HepG2 (cell line): ENCODE measurements around the gene ARHGDIA. TPM values are rescaled to one million over a fixed set of nuclear protein-coding genes. Genes with fewer than 3 reads are reported as not detected.
A peak's percentile ranks its signal among the peaks of the same experiment; 100 is the strongest.

Experiments used
- CENPT ChIP-seq: sonication (generic); formaldehyde crosslinking; IDR thresholded peaks from 2 replicates; pipeline ENCODE4 v1.8.0; 2022; ENCODE audit warnings: low read depth, mild to moderate bottlenecking, moderate library complexity, missing genetic modification reagents
- KDM2A ChIP-seq: sonication (generic); formaldehyde crosslinking; IDR thresholded peaks from 2 replicates; pipeline ENCODE4 v1.4.0; 2020; ENCODE audit warnings: low read depth, missing genetic modification reagents, borderline replicate concordance
- NFE2L2 ChIP-seq: fragments of 150-350 bp; IDR thresholded peaks from 2 replicates; pipeline ENCODE4 v1.6.1; 2014; ENCODE audit warnings: low read length
- ONECUT2 ChIP-seq: sonication (generic); formaldehyde crosslinking; IDR thresholded peaks from 2 replicates; pipeline ENCODE4 v1.4.0; 2020; ENCODE audit warnings: missing genetic modification reagents
- PAF1 ChIP-seq: IDR thresholded peaks from 2 replicates; pipeline ENCODE4 v1.6.1; 2016; ENCODE audit warnings: missing genetic modification reagents, missing compliant biosample characterization
- POGK ChIP-seq: sonication (generic); formaldehyde crosslinking; conservative IDR thresholded peaks from 2 replicates; pipeline ENCODE4 v1.8.0; 2022; ENCODE audit warnings: mild to moderate bottlenecking, moderate library complexity, missing genetic modification reagents
- SRSF1 ChIP-seq: fragments of 200-400 bp; formaldehyde crosslinking; optimal IDR thresholded peaks from 2 replicates; pipeline ENCODE3; 2017; ENCODE audit warnings: mild to moderate bottlenecking, low read depth, low read length, moderate library complexity
- SYNCRIP ChIP-seq: fragments of 200-400 bp; formaldehyde crosslinking; IDR thresholded peaks from 2 replicates; pipeline ENCODE4 v1.6.1; 2018; ENCODE audit warnings: mild to moderate bottlenecking, low read depth, low read length; ENCODE audit not compliant: insufficient read depth
- ZIK1 ChIP-seq: sonication (generic); formaldehyde crosslinking; IDR thresholded peaks from 2 replicates; pipeline ENCODE4 v1.5.0; 2020; ENCODE audit warnings: mild to moderate bottlenecking, low read depth, missing genetic modification reagents, borderline replicate concordance
- ZNF253 ChIP-seq: sonication (generic); formaldehyde crosslinking; IDR thresholded peaks from 2 replicates; pipeline ENCODE4 v1.8.0; 2022; ENCODE audit warnings: mild to moderate bottlenecking, missing genetic modification reagents, borderline replicate concordance
- ZNF431 ChIP-seq: sonication (generic); formaldehyde crosslinking; IDR thresholded peaks from 2 replicates; pipeline ENCODE4 v1.9.0; 2022; ENCODE audit warnings: missing genetic modification reagents, low read depth, mild to moderate bottlenecking, borderline replicate concordance
- ZNF441 ChIP-seq: sonication (generic); formaldehyde crosslinking; IDR thresholded peaks from 2 replicates; pipeline ENCODE4 v1.7.0; 2021; ENCODE audit warnings: missing genetic modification reagents, borderline replicate concordance
- ZNF543 ChIP-seq: sonication (generic); formaldehyde crosslinking; IDR thresholded peaks from 2 replicates; pipeline ENCODE4 v1.4.0; 2020; ENCODE audit warnings: mild to moderate bottlenecking, missing genetic modification reagents
- ZNF558 ChIP-seq: sonication (generic); formaldehyde crosslinking; IDR thresholded peaks from 2 replicates; pipeline ENCODE4 v1.9.0; 2022; ENCODE audit warnings: mild to moderate bottlenecking, missing genetic modification reagents, borderline replicate concordance
- ZNF616 ChIP-seq: sonication (generic); formaldehyde crosslinking; IDR thresholded peaks from 2 replicates; pipeline ENCODE4 v1.5.0; 2020; ENCODE audit warnings: low read depth, mild to moderate bottlenecking, missing genetic modification reagents
- ZNF780A ChIP-seq: sonication (generic); formaldehyde crosslinking; IDR thresholded peaks from 2 replicates; pipeline ENCODE4 v1.8.0; 2022; ENCODE audit warnings: mild to moderate bottlenecking, missing genetic modification reagents, moderate library complexity
- ZNF792 ChIP-seq: IDR thresholded peaks from 2 replicates; pipeline ENCODE4 v1.6.1; 2016
- ZSCAN21 ChIP-seq: sonication (generic); formaldehyde crosslinking; IDR thresholded peaks from 2 replicates; pipeline ENCODE4 v1.8.0; 2022; ENCODE audit warnings: mild to moderate bottlenecking, missing genetic modification reagents, moderate library complexity, borderline replicate concordance
- ZSCAN22 ChIP-seq: sonication (generic); formaldehyde crosslinking; IDR thresholded peaks from 2 replicates; pipeline ENCODE4 v1.4.0; 2020; ENCODE audit warnings: mild to moderate bottlenecking, missing genetic modification reagents
- ZZZ3 ChIP-seq: sonication (generic); formaldehyde crosslinking; IDR thresholded peaks from 2 replicates; pipeline ENCODE4 v1.4.0; 2020; ENCODE audit warnings: missing genetic modification reagents, mild to moderate bottlenecking, borderline replicate concordance
- polyA plus RNA-seq, 8 experiments: library from polyadenylated mRNA; depleted of rRNA in 3 of 8; stranded (reverse) in 7 of 8; unstranded in 1 of 8; fragments of >200 nt; fragmentation: Illumina TruSeq in 4 of 8; extraction: Trizol in 4 of 8; gene quantifications; 2 replicates each; pipeline versions ENCODE4 v1.2.1 to v1.2.3, GENCODE V29; 2011 to 2016; ENCODE audit warnings: low read depth in 4 of 8, missing spikeins in 1 of 8, mixed read lengths in 1 of 8; ENCODE audit not compliant: insufficient read depth in 1 of 8
- total RNA-seq, 5 experiments: library from RNA; depleted of rRNA; stranded (reverse); fragments of >200 nt; fragmentation: Illumina TruSeq; extraction: Trizol; gene quantifications; 2 replicates each; pipeline ENCODE4 v1.2.3, GENCODE V29; 2016; ENCODE audit warnings: low read depth in 1 of 5
- TF ChIP-seq, protein P1 (sequence below): sonication (generic); formaldehyde crosslinking; IDR thresholded peaks from 2 replicates; pipeline ENCODE4 v1.4.0; 2020; ENCODE audit warnings: missing genetic modification reagents
- TF ChIP-seq, protein P2 (sequence below): sonication (generic); formaldehyde crosslinking; conservative IDR thresholded peaks from 2 replicates; pipeline ENCODE4 v1.8.0; 2022; ENCODE audit warnings: low read depth, missing genetic modification reagents
- TF ChIP-seq, protein P3 (sequence below): IDR thresholded peaks from 2 replicates; pipeline ENCODE4 v1.6.1; 2016; ENCODE audit warnings: mild to moderate bottlenecking, missing biosample characterization, missing genetic modification reagents

Gene ARHGDIA
- total and polyA plus RNA-seq, 2 of the 13 experiments (the other 11 are each of a cell fraction or from before 2014, with no cell fraction given) = 40.0 to 64.0 TPM

GRCh38 chr17:81917565-81918332, 46.6 kb upstream of the ARHGDIA start, which contains the start of gene SIRT7 (continued):
- no peak for TF ChIP-seq SRSF1
- no peak for TF ChIP-seq NFE2L2
- TF ChIP-seq ONECUT2 (CRISPR knock-in tag) = no peak
- peak; percentile 81 for TF ChIP-seq POGK
- no peak for TF ChIP-seq ZNF253 (CRISPR knock-in tag)
- 0 out of 2 replicates have a peak, but pooled peaks have one; percentile 29 for TF ChIP-seq ZNF616 (CRISPR knock-in tag)
- peak; percentile 92 for TF ChIP-seq ZSCAN21 (CRISPR knock-in tag)
- TF ChIP-seq ZZZ3 (CRISPR knock-in tag) = no peak
- peak; percentile 43; the same call in 1 of the 2 replicates for TF ChIP-seq PAF1
- TF ChIP-seq, protein P1, sequence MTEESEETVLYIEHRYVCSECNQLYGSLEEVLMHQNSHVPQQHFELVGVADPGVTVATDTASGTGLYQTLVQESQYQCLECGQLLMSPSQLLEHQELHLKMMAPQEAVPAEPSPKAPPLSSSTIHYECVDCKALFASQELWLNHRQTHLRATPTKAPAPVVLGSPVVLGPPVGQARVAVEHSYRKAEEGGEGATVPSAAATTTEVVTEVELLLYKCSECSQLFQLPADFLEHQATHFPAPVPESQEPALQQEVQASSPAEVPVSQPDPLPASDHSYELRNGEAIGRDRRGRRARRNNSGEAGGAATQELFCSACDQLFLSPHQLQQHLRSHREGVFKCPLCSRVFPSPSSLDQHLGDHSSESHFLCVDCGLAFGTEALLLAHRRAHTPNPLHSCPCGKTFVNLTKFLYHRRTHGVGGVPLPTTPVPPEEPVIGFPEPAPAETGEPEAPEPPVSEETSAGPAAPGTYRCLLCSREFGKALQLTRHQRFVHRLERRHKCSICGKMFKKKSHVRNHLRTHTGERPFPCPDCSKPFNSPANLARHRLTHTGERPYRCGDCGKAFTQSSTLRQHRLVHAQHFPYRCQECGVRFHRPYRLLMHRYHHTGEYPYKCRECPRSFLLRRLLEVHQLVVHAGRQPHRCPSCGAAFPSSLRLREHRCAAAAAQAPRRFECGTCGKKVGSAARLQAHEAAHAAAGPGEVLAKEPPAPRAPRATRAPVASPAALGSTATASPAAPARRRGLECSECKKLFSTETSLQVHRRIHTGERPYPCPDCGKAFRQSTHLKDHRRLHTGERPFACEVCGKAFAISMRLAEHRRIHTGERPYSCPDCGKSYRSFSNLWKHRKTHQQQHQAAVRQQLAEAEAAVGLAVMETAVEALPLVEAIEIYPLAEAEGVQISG (CRISPR knock-in tag) = peak; percentile 37; the same call in 1 of the 2 replicates
- TF ChIP-seq, protein P2, sequence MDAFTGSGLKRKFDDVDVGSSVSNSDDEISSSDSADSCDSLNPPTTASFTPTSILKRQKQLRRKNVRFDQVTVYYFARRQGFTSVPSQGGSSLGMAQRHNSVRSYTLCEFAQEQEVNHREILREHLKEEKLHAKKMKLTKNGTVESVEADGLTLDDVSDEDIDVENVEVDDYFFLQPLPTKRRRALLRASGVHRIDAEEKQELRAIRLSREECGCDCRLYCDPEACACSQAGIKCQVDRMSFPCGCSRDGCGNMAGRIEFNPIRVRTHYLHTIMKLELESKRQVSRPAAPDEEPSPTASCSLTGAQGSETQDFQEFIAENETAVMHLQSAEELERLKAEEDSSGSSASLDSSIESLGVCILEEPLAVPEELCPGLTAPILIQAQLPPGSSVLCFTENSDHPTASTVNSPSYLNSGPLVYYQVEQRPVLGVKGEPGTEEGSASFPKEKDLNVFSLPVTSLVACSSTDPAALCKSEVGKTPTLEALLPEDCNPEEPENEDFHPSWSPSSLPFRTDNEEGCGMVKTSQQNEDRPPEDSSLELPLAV = no peak
- TF ChIP-seq ZIK1 = peak; percentile 70; the same call in 1 of the 2 replicates
- peak; percentile 57; the same call in 1 of the 2 replicates for TF ChIP-seq ZNF558 (CRISPR knock-in tag)
- TF ChIP-seq ZNF431 (CRISPR knock-in tag) = peak; percentile 54; the same call in 1 of the 2 replicates
- TF ChIP-seq ZSCAN22 (CRISPR knock-in tag) = no peak
- TF ChIP-seq ZNF441 = peak; percentile 56; the same call in 1 of the 2 replicates
- 0 out of 2 replicates have a peak, but pooled peaks have one; percentile 19 for TF ChIP-seq ZNF780A (CRISPR knock-in tag)
- 0 out of 2 replicates have a peak, but pooled peaks have one; percentile 15 for TF ChIP-seq ZNF792 (CRISPR knock-in tag)
- TF ChIP-seq CENPT (CRISPR knock-in tag) = peak; percentile 77; the same call in 1 of the 2 replicates
- TF ChIP-seq, protein P3, sequence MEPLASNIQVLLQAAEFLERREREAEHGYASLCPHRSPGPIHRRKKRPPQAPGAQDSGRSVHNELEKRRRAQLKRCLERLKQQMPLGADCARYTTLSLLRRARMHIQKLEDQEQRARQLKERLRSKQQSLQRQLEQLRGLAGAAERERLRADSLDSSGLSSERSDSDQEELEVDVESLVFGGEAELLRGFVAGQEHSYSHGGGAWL (CRISPR knock-in tag) = peak; percentile 31; the same call in 1 of the 2 replicates
- peak; percentile 48; the same call in 1 of the 2 replicates for TF ChIP-seq ZNF543 (CRISPR knock-in tag)
- peak; percentile 99 for TF ChIP-seq KDM2A
- no peak for TF ChIP-seq SYNCRIP
